GM19193 (cell line): Measurements from ENCODE around the gene FOXP4.

Experiments used
- POLR2A ChIP-seq: IDR thresholded peaks from 4 replicates; pipeline ENCODE4 v1.6.1; 2011; ENCODE audit not compliant: insufficient read depth, insufficient read length; ENCODE audit errors: extremely low read depth

FOXP4 gene

GRCh38 chr6:41648921-41649320, 102.7 kb downstream of the FOXP4 start:
- no peak for TF ChIP-seq POLR2A

- no peak for TF ChIP-seq POLR2A
These were observed 103.4 kb downstream of the FOXP4 start for GRCh38 chr6:41649596-41649995.

GRCh38 chr6:41650120-41650519, 103.9 kb downstream of the FOXP4 start:
- TF ChIP-seq POLR2A, result no peak

GRCh38 chr6:41651246-41651961, 105.2 kb downstream of the FOXP4 start:
- no peak for TF ChIP-seq POLR2A
